Measurements from ENCODE around the gene B3GNT7.

B3GNT7 gene

GRCh38 chr2:231431606-231432005, 36.1 kb downstream of the B3GNT7 start:
- DNase-seq, result no peak

GRCh38 chr2:231433990-231434389, 38.5 kb downstream of the B3GNT7 start:
- no peak for DNase-seq

GRCh38 chr2:231436957-231437356, 41.4 kb downstream of the B3GNT7 start:
- no peak for DNase-seq

- DNase-seq, result no peak
These were observed 54.1 kb downstream of the B3GNT7 start for GRCh38 chr2:231449503-231450054.

- DNase-seq, result no peak
These were observed 55.1 kb downstream of the B3GNT7 start for GRCh38 chr2:231450548-231450989.
